Upper lobe of right lung (tissue), 1 donor: Measurements from ENCODE around the gene SLC22A4. TPM values are rescaled to one million over a fixed set of nuclear protein-coding genes. Genes with fewer than 3 reads are reported as not detected.

Experiments
- ATAC-seq: fragments of 200-7000 bp; cut with Tn5 transposase; one replicate; pipeline ENCODE4 v1.9.1; 2020; ENCODE audit warnings: mild to moderate bottlenecking, moderate library complexity
- DNase-seq: peaks from one replicate; pipeline ENCODE4 v3.0.0-alpha.2; 2020
- H3K27ac ChIP-seq: fragments of 200-600 bp; one replicate; pipeline ENCODE4 v1.8.0; 2022
- H3K27me3 ChIP-seq: fragments of 200-600 bp; one replicate; pipeline ENCODE4 v1.8.0; 2022; ENCODE audit warnings: mild to moderate bottlenecking
- H3K36me3 ChIP-seq: fragments of 200-600 bp; one replicate; pipeline ENCODE4 v1.8.0; 2022
- H3K4me1 ChIP-seq: fragments of 200-600 bp; one replicate; pipeline ENCODE4 v1.8.0; 2022
- H3K4me3 ChIP-seq: fragments of 200-600 bp; one replicate; pipeline ENCODE4 v1.8.0; 2022; ENCODE audit warnings: mild to moderate bottlenecking
- H3K9me3 ChIP-seq: fragments of 200-600 bp; one replicate; pipeline ENCODE4 v1.8.0; 2022
- CTCF ChIP-seq: fragments of 200-600 bp; IDR thresholded peaks from one replicate; pipeline ENCODE4 v1.8.0; 2022; ENCODE audit warnings: antibody characterized with exemption
- intact Hi-C: fragments of 100-400 bp; cut with DNase I; formaldehyde crosslinking; loops from one replicate; pipeline ENCODE4 v1.11.0; 2022
- total RNA-seq: library from RNA; stranded (reverse); fragmentation: NEBNext Ultra II Directional; extraction: Animal tissue kit (Norgen Biotek cat#: 25700); gene quantifications from one replicate; pipeline ENCODE4 v1.2.1, GENCODE V29; 2021
- donor health status: DM: no; HTN: yes; CAD: no; lungs with severe emphysema.

SLC22A4 gene
- total RNA-seq, 1 donor from 2014 or later: 1.8 TPM

- H3K27ac ChIP-seq: no peak overlapping the region
- no peaks in the 10 kb centered on the region for H3K36me3 ChIP-seq
- ATAC-seq (no peak), DNase-seq (no peak)
- intact Hi-C loops: no loop called here
- no peaks in the 10 kb centered on the region for H3K4me1 ChIP-seq
- no peak for TF ChIP-seq CTCF
- H3K27me3 ChIP-seq: no peaks in the 10 kb centered on the region
- H3K9me3 ChIP-seq: no peaks in the 10 kb centered on the region
- H3K4me3 ChIP-seq: no peak overlapping the region
Measured at GRCh38 chr5:132342291-132343180, 48.3 kb downstream of the SLC22A4 start.

DNA sequence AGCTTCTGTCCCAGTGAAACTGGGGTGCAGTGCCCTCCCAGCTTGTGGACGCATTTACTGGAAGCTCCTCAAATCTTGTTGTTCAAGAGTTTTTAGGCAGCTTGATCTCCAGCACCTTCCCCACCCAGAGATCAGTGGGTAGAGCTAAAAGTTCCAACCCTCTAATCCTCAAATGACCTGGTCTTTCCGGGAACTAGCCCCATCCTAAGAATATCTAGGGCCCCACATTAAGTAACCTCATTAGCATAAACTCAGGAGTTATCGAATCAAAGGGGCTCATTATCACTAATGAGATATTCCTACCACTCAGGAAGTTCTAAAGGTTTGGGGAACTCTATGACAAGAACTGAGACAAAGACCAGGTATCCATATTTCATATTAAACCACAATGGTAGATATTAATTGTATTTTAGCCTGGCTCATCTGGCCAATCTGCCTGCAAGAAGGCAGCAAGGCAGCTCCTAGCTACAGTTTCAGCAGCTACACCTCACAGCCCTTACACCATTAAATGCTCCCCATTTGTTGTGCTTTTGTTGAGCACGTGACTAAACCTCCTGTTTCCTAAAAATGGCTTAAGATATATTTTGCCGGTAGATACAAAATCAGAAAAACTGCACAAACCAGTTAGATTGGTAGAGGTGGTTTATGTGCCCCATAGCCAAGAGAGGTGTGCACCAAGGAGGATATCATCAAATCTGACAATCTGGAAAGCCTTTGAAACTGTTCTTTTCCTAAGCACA lies 50.8 kb downstream of the SLC22A4 start:
- DNase-seq (no peak), ATAC-seq (no peak)
- Histone ChIP-seq H3K27me3 (no peaks in the 10 kb centered on the region), H3K4me3 (no peak overlapping the region), H3K4me1 (no peaks in the 10 kb centered on the region), H3K36me3 (no peaks in the 10 kb centered on the region), H3K9me3 (no peaks in the 10 kb centered on the region), H3K27ac (no peak overlapping the region)
- no peak for TF ChIP-seq CTCF
- intact Hi-C loops: no loop called here

GRCh38 chr5:132353486-132353995 lies 59.3 kb downstream of the SLC22A4 start:
- TF ChIP-seq CTCF: no peak
- H3K36me3 ChIP-seq: no peaks in the 10 kb centered on the region
- no peak overlapping the region for H3K27ac ChIP-seq
- H3K4me3 ChIP-seq: no peak overlapping the region
- ATAC-seq (no peak), DNase-seq (no peak)
- intact Hi-C loops: no loop called here
- peaks cover 5% of the 10 kb centered on the region for H3K4me1 ChIP-seq
- no peaks in the 10 kb centered on the region for H3K27me3 ChIP-seq
- H3K9me3 ChIP-seq: no peaks in the 10 kb centered on the region

DNA sequence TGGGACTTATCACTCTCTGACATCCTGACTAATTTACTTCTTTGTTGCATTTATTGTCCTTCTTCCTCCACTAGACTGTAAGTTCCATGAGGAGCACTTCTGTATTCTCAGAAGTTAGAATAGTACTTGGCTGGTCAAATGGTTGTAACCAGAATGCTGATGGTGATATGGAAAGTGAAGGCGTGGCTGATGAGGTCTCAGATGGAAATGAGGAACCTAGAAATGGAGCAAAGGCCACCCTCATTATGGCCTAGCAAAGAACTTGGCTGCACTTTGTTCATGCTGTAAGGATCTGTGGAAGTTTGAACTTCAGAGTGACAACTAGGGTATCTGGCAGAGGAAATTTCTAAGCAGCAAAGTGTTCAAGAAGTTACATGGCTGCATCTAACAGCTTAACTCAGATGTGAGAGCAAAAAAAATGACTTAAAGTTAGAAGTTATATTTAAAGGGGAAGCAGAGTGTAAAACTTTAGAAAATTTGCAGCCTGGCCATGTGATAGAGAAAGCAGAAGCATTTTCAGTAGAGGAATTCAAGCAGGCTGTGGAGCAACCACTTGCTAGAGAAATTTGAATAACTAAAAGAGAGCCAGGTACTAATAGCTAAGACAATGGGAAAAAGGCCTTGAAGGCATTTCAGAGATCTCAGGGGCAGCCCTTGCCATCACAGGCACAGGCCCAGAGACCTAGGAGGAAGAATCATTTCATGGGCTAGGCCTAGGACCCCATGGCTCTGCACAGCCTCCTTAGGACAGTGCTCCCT lies 60.4 kb downstream of the SLC22A4 start:
- H3K9me3 ChIP-seq: no peaks in the 10 kb centered on the region
- no peak overlapping the region for H3K4me3 ChIP-seq
- H3K27ac ChIP-seq: peak overlapping the region; percentile 51
- no peaks in the 10 kb centered on the region for H3K36me3 ChIP-seq
- no peak for DNase-seq
- peak; percentile 89 for ATAC-seq
- H3K4me1 ChIP-seq: peaks cover 5% of the 10 kb centered on the region
- no peaks in the 10 kb centered on the region for H3K27me3 ChIP-seq
- intact Hi-C loops: no loop called here
- no peak for TF ChIP-seq CTCF

GRCh38 chr5:132355140-132355765 lies 61.1 kb downstream of the SLC22A4 start:
- Histone ChIP-seq H3K4me1 (peaks cover 5% of the 10 kb centered on the region), H3K27ac (peak overlapping the region; percentile 51), H3K27me3 (no peaks in the 10 kb centered on the region), H3K9me3 (no peaks in the 10 kb centered on the region), H3K4me3 (no peak overlapping the region), H3K36me3 (no peaks in the 10 kb centered on the region)
- DNase-seq (peak; percentile 28), ATAC-seq (no peak)
- intact Hi-C loops: no loop called here
- no peak for TF ChIP-seq CTCF
